K562 (cell line): ENCODE measurements around the gene BAD. TPM values are rescaled to one million over a fixed set of nuclear protein-coding genes. Genes with fewer than 3 reads are reported as not detected.

Source experiments
- JUNB ChIP-seq: fragments of 450-650 bp; formaldehyde crosslinking; conservative IDR thresholded peaks from 2 replicates; pipeline ENCODE4 v1.4.0; 2020; ENCODE audit warnings: mild to moderate bottlenecking
- KDM5B ChIP-seq: fragments of 200-600 bp; sonication (generic); IDR thresholded peaks from 2 replicates; pipeline ENCODE4 v1.6.1; 2012; ENCODE audit warnings: low read depth, mild to moderate bottlenecking, moderate library complexity, low read length, control low read depth, inconsistent platforms; ENCODE audit not compliant: insufficient replicate concordance
- MIER1 ChIP-seq: fragments of 450-650 bp; IDR thresholded peaks from 2 replicates; pipeline ENCODE4 v1.6.1; 2016; ENCODE audit warnings: antibody characterized with exemption, mild to moderate bottlenecking, low read depth
- OTX1 ChIP-seq: fragments of 450-650 bp; formaldehyde crosslinking; IDR thresholded peaks from 2 replicates; pipeline ENCODE4 v1.4.0; 2022; ENCODE audit warnings: mild to moderate bottlenecking
- PHF8 ChIP-seq: fragments of 200-600 bp; sonication (generic); IDR thresholded peaks from 2 replicates; pipeline ENCODE4 v1.6.1; 2012; ENCODE audit warnings: mixed run types, mild to moderate bottlenecking, inconsistent platforms, low read length, moderate library complexity, borderline replicate concordance
- PPARD ChIP-seq: fragments of 250-450 bp; sonication (Bioruptor Pico); IDR thresholded peaks from 2 replicates; pipeline ENCODE4 v1.8.0; 2022; ENCODE audit warnings: inconsistent platforms, mild to moderate bottlenecking, moderate library complexity
- PTTG1 ChIP-seq: fragments of 450-650 bp; IDR thresholded peaks from 2 replicates; pipeline ENCODE4 v1.6.1; 2016; ENCODE audit warnings: low read depth, mild to moderate bottlenecking, missing genetic modification characterization, missing compliant biosample characterization
- SRSF7 ChIP-seq: fragments of 200-400 bp; formaldehyde crosslinking; optimal IDR thresholded peaks from 2 replicates; pipeline ENCODE3; 2017; ENCODE audit warnings: mild to moderate bottlenecking, low read depth, low read length
- ZNF121 ChIP-seq: sonication (generic); formaldehyde crosslinking; conservative IDR thresholded peaks from 2 replicates; pipeline ENCODE4 v1.8.0; 2022; ENCODE audit warnings: missing genetic modification reagents
- polyA plus RNA-seq, 8 experiments: library from polyadenylated mRNA; depleted of rRNA in 4 of 8; stranded (reverse) in 5 of 8; unstranded in 3 of 8; fragments of >200 nt; fragmentation: Nextera tagmentation in 2 of 8; fragmentation: Illumina TruSeq in 1 of 8; extraction: Ambion mirVana in 2 of 8; extraction: Trizol in 1 of 8; gene quantifications; 2 replicates each; pipeline versions ENCODE4 v1.2.1 to v1.2.3, GENCODE V29; 2011 to 2014; ENCODE audit warnings: inconsistent platforms in 1 of 8, missing spikeins in 1 of 8
- total RNA-seq, 7 experiments: library from RNA; depleted of rRNA in 6 of 7; stranded (reverse); fragments of >200 nt in 6 of 7; fragmentation: Illumina TruSeq in 2 of 7; extraction: Trizol in 2 of 7; gene quantifications; 2 replicates each; pipeline versions ENCODE4 v1.2.1 to v1.2.3, GENCODE V29; 2011 to 2021; ENCODE audit warnings: low replicate concordance in 1 of 7
- TF ChIP-seq, protein P1 (sequence below): fragments of 200-600 bp; sonication (generic); IDR thresholded peaks from one replicate; pipeline ENCODE4 v1.6.1; 2012; ENCODE audit warnings: mild to moderate bottlenecking, low read depth, low read length, inconsistent platforms
- TF ChIP-seq, protein P2 (sequence below): sonication (generic); formaldehyde crosslinking; IDR thresholded peaks from 2 replicates; pipeline ENCODE4 v1.8.0; 2022; ENCODE audit warnings: mild to moderate bottlenecking, missing genetic modification reagents, borderline replicate concordance
- TF ChIP-seq, protein P3 (sequence below): sonication (generic); formaldehyde crosslinking; IDR thresholded peaks from 2 replicates; pipeline ENCODE4 v1.8.1; 2023; ENCODE audit warnings: mild to moderate bottlenecking, missing genetic modification reagents

Gene BAD
- total and polyA plus RNA-seq, 9 of the 15 experiments (the other 6 are each of a cell fraction or from before 2014, with no cell fraction given): 0.61 to 45.6 (median 11.8) TPM

DNA sequence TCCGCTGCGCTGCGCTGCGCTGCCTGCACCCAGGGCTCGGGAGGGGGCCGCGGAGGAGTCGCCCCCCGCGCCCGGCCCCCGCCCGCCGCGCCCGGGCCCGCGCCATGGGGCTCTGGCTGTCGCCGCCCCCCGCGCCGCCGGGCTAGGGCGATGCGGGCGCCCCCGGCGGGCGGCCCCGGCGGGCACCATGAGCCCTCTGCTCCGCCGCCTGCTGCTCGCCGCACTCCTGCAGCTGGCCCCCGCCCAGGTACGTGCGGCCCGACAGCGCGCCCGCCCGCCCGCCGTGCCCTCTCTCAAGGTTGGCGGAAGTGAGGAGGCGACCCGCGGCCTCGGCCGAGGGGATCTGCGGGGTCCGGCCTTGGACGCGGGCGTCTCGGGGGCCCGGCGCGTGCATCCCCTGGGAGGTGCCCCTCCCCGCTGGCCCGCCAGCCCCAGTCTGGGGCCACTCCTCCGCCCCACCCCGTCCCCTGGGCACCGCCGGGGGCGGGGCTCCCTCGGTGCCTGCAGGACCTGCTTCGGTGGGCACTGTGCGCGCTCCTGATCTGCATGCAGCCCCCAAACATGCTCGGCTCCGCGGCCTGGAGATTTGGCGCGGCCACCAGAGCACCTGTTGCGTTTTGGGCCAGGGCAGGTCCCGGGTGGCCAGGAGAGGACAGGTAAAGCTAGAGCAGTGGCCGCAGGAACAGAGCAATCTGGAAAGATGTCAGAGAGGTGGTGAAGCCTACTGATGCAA lies 49.7 kb downstream of the BAD start (continued):
- no peak for TF ChIP-seq PHF8
- TF ChIP-seq PTTG1: no peak
- no peak for TF ChIP-seq SRSF7
- TF ChIP-seq, protein P1, sequence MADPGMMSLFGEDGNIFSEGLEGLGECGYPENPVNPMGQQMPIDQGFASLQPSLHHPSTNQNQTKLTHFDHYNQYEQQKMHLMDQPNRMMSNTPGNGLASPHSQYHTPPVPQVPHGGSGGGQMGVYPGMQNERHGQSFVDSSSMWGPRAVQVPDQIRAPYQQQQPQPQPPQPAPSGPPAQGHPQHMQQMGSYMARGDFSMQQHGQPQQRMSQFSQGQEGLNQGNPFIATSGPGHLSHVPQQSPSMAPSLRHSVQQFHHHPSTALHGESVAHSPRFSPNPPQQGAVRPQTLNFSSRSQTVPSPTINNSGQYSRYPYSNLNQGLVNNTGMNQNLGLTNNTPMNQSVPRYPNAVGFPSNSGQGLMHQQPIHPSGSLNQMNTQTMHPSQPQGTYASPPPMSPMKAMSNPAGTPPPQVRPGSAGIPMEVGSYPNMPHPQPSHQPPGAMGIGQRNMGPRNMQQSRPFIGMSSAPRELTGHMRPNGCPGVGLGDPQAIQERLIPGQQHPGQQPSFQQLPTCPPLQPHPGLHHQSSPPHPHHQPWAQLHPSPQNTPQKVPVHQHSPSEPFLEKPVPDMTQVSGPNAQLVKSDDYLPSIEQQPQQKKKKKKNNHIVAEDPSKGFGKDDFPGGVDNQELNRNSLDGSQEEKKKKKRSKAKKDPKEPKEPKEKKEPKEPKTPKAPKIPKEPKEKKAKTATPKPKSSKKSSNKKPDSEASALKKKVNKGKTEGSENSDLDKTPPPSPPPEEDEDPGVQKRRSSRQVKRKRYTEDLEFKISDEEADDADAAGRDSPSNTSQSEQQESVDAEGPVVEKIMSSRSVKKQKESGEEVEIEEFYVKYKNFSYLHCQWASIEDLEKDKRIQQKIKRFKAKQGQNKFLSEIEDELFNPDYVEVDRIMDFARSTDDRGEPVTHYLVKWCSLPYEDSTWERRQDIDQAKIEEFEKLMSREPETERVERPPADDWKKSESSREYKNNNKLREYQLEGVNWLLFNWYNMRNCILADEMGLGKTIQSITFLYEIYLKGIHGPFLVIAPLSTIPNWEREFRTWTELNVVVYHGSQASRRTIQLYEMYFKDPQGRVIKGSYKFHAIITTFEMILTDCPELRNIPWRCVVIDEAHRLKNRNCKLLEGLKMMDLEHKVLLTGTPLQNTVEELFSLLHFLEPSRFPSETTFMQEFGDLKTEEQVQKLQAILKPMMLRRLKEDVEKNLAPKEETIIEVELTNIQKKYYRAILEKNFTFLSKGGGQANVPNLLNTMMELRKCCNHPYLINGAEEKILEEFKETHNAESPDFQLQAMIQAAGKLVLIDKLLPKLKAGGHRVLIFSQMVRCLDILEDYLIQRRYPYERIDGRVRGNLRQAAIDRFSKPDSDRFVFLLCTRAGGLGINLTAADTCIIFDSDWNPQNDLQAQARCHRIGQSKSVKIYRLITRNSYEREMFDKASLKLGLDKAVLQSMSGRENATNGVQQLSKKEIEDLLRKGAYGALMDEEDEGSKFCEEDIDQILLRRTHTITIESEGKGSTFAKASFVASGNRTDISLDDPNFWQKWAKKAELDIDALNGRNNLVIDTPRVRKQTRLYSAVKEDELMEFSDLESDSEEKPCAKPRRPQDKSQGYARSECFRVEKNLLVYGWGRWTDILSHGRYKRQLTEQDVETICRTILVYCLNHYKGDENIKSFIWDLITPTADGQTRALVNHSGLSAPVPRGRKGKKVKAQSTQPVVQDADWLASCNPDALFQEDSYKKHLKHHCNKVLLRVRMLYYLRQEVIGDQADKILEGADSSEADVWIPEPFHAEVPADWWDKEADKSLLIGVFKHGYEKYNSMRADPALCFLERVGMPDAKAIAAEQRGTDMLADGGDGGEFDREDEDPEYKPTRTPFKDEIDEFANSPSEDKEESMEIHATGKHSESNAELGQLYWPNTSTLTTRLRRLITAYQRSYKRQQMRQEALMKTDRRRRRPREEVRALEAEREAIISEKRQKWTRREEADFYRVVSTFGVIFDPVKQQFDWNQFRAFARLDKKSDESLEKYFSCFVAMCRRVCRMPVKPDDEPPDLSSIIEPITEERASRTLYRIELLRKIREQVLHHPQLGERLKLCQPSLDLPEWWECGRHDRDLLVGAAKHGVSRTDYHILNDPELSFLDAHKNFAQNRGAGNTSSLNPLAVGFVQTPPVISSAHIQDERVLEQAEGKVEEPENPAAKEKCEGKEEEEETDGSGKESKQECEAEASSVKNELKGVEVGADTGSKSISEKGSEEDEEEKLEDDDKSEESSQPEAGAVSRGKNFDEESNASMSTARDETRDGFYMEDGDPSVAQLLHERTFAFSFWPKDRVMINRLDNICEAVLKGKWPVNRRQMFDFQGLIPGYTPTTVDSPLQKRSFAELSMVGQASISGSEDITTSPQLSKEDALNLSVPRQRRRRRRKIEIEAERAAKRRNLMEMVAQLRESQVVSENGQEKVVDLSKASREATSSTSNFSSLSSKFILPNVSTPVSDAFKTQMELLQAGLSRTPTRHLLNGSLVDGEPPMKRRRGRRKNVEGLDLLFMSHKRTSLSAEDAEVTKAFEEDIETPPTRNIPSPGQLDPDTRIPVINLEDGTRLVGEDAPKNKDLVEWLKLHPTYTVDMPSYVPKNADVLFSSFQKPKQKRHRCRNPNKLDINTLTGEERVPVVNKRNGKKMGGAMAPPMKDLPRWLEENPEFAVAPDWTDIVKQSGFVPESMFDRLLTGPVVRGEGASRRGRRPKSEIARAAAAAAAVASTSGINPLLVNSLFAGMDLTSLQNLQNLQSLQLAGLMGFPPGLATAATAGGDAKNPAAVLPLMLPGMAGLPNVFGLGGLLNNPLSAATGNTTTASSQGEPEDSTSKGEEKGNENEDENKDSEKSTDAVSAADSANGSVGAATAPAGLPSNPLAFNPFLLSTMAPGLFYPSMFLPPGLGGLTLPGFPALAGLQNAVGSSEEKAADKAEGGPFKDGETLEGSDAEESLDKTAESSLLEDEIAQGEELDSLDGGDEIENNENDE: no peak
- TF ChIP-seq, protein P2, sequence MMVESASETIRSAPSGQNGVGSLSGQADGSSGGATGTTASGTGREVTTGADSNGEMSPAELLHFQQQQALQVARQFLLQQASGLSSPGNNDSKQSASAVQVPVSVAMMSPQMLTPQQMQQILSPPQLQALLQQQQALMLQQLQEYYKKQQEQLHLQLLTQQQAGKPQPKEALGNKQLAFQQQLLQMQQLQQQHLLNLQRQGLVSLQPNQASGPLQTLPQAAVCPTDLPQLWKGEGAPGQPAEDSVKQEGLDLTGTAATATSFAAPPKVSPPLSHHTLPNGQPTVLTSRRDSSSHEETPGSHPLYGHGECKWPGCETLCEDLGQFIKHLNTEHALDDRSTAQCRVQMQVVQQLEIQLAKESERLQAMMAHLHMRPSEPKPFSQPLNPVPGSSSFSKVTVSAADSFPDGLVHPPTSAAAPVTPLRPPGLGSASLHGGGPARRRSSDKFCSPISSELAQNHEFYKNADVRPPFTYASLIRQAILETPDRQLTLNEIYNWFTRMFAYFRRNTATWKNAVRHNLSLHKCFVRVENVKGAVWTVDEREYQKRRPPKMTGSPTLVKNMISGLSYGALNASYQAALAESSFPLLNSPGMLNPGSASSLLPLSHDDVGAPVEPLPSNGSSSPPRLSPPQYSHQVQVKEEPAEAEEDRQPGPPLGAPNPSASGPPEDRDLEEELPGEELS: no peak
- TF ChIP-seq PPARD: no peak
- TF ChIP-seq, protein P3, sequence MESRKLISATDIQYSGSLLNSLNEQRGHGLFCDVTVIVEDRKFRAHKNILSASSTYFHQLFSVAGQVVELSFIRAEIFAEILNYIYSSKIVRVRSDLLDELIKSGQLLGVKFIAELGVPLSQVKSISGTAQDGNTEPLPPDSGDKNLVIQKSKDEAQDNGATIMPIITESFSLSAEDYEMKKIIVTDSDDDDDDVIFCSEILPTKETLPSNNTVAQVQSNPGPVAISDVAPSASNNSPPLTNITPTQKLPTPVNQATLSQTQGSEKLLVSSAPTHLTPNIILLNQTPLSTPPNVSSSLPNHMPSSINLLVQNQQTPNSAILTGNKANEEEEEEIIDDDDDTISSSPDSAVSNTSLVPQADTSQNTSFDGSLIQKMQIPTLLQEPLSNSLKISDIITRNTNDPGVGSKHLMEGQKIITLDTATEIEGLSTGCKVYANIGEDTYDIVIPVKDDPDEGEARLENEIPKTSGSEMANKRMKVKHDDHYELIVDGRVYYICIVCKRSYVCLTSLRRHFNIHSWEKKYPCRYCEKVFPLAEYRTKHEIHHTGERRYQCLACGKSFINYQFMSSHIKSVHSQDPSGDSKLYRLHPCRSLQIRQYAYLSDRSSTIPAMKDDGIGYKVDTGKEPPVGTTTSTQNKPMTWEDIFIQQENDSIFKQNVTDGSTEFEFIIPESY (CRISPR knock-in tag): no peak
- no peak for TF ChIP-seq MIER1
- no peak for TF ChIP-seq JUNB (CRISPR knock-in tag)
- TF ChIP-seq ZNF121 (CRISPR knock-in tag): no peak
- no peak for TF ChIP-seq OTX1 (CRISPR knock-in tag)
- peak; percentile 27 for TF ChIP-seq KDM5B
